IPS DF 6.9 (cell line): ENCODE measurements around the gene HNF4A.

Experiments
- DNase-seq: peaks from one replicate; pipeline ENCODE4 v3.0.0-alpha.2; 2013; ENCODE audit warnings: low read depth, low spot score
- H3K27ac ChIP-seq: one replicate; pipeline ENCODE4 v1.5.1; 2013; ENCODE audit warnings: low read length, control low read depth
- H3K27me3 ChIP-seq: 2 replicates; pipeline ENCODE4 v1.6.1; 2013; ENCODE audit warnings: mild to moderate bottlenecking, low read length; ENCODE audit not compliant: control insufficient read depth, insufficient read depth
- H3K36me3 ChIP-seq: 2 replicates; pipeline ENCODE4 v1.6.1; 2013; ENCODE audit warnings: low read length; ENCODE audit not compliant: control insufficient read depth, insufficient read depth
- H3K4me1 ChIP-seq: 2 replicates; pipeline ENCODE4 v1.6.1; 2013; ENCODE audit warnings: low read length; ENCODE audit not compliant: control insufficient read depth, insufficient read depth
- H3K4me3 ChIP-seq: 2 replicates; pipeline ENCODE4 v1.5.1; 2013; ENCODE audit warnings: mild to moderate bottlenecking, low read length
- H3K9me3 ChIP-seq: 2 replicates; pipeline ENCODE4 v1.6.1; 2013; ENCODE audit warnings: low read length, inconsistent platforms; ENCODE audit not compliant: control insufficient read depth, insufficient read depth
- whole genome bisulfite sequencing: extraction: QIAGEN DNeasy Blood & Tissue Kit; methylation state at CpG from one replicate; pipeline ENCODE4 v1.1.7; 2013; ENCODE audit warnings: mixed read lengths, missing lambda C conversion rate; ENCODE audit not compliant: insufficient read length, insufficient coverage; 5-methylcytosine and 5-hydroxymethylcytosine counted together

Gene HNF4A

DNA sequence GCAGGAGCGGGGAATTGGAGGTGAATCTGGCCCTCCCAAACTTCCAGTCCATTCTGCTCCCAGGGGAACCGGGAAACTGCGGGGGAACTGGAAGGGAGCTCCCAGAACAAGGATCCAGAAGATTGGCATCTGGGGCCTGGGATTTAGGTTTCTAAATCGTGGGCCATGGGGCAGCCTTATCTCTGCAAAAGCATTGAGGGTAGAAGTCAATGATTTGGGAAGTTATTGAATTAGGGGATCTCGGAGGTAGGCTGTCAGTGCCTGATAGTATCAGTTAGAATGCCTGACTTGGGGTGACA is 45.1 kb downstream of the HNF4A start:
- no peak overlapping the region for H3K27ac ChIP-seq
- H3K4me1 ChIP-seq = no peaks in the 10 kb centered on the region; the same call in 1 of the 2 replicates
- no peaks in the 10 kb centered on the region for H3K27me3 ChIP-seq
- no peaks in the 10 kb centered on the region for H3K36me3 ChIP-seq
- no peak overlapping the region for H3K4me3 ChIP-seq
- no peak for DNase-seq
- no CpG with 5 or more reads among the region's 5 CpGs for WGBS
- no peaks in the 10 kb centered on the region for H3K9me3 ChIP-seq

DNA sequence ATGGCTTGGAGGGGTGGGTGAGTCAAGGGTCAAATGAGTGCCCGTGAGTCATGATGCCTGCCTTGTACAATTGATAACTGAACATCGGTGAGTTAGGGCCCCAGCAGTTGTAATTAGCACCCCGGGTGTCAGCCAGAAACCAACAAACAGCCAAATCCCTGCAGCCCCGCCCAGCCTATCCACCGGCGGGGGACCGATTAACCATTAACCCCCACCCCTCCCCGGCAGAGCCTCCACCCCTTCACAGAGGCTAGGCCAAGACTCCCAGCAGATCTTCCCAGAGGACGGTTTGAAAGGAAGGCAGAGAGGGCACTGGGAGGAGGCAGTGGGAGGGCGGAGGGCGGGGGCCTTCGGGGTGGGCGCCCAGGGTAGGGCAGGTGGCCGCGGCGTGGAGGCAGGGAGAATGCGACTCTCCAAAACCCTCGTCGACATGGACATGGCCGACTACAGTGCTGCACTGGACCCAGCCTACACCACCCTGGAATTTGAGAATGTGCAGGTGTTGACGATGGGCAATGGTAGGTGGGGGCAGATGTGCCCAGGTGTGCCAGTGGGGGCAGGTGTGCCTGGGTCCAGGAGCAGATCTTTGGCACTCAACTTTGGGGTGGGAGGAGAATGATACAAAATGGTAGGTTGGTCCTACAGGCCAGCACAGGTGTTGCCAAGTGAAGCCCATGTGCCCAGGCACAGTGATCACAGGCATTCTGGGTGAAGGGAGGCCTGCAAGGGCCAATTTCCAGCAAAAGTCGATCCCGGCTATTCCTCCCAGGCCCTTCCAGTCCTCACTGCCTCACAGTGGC is 45.7 kb downstream of the HNF4A start:
- WGBS = no CpG with 5 or more reads among the region's 23 CpGs
- Histone ChIP-seq H3K9me3 (no peaks in the 10 kb centered on the region), H3K4me3 (no peak overlapping the region), H3K27ac (no peak overlapping the region), H3K4me1 (no peaks in the 10 kb centered on the region; the same call in 1 of the 2 replicates), H3K36me3 (no peaks in the 10 kb centered on the region), H3K27me3 (no peaks in the 10 kb centered on the region)
- DNase-seq = no peak

DNA sequence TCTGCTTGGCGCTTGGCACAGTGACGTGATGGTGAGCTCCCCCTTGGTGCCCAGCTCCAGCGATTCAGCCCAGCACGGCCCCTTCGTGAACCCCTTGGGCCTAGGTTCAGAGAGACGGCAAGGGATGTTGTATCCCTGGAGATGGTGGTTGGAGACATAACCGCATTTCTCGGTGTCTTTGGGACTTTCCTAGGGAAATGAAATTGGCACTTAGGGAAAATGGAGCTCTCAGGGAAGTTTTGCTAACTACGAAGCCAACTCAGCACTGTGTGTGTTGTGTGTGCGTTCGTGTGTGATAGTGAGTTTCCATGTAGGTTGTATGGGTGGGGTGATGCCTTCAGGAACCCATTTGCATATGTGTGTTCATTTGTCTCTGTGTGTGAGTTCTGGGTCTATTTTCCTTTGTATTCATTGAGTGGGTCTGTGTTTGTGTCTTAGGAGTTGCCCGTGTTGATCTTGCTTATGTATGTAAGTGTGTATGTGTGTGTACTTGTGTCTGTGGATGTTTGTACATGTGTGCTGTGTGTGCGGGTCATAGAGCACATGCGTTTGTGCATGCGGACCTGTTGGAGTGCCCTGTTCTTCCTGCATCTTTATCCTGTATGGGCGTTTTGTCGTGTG is 46.4 kb downstream of the HNF4A start:
- WGBS = no CpG with 5 or more reads among the region's 17 CpGs
- H3K36me3 ChIP-seq = no peaks in the 10 kb centered on the region
- no peaks in the 10 kb centered on the region for H3K27me3 ChIP-seq
- no peaks in the 10 kb centered on the region for H3K9me3 ChIP-seq
- DNase-seq = no peak
- no peaks in the 10 kb centered on the region; the same call in 1 of the 2 replicates for H3K4me1 ChIP-seq
- H3K27ac ChIP-seq = no peak overlapping the region
- H3K4me3 ChIP-seq = no peak overlapping the region

DNA sequence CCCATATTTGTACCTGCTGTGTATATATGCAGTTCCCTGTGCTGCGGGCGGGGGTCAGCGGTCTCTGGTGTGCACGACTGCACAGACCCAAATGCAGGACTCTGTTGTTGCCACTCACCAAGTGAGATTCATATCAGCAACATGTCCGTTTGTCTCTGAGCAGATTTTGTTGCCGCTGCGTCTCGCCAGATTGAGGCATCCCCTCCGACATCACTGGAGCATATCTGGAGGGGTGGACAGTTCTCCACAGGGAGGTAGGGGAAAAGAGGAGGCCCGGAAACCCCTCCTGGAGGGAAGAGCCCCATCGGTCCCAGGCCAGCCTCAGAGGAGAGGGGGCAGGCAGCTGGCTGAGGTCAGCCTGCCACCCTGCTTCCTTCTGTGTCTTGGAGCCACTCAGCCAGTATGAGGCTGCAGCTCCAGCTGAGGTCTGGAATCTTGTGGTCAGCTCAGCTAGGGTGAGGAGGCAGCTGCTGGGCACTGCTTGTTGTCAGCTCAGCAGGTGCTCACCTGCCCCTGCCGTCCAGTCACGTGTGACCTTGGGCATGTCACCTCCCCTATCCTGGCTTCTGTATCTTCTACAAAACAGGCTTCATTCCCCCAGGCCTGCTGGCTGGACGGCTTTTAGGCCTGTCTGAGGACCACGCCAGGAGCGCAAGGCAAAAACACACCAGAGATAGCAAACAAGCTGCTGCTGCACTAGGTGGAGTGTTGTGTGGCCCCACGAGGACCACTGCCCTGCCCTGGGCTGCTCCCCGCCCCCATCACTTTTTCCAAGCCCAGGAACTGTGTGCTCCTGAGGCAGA is 47.1 kb downstream of the HNF4A start:
- H3K4me3 ChIP-seq = no peak overlapping the region
- H3K4me1 ChIP-seq = no peaks in the 10 kb centered on the region; the same call in 1 of the 2 replicates
- DNase-seq = no peak
- H3K36me3 ChIP-seq = no peaks in the 10 kb centered on the region
- H3K27ac ChIP-seq = no peak overlapping the region
- WGBS = no CpG with 5 or more reads among the region's 18 CpGs
- H3K27me3 ChIP-seq = no peaks in the 10 kb centered on the region
- no peaks in the 10 kb centered on the region for H3K9me3 ChIP-seq

DNA sequence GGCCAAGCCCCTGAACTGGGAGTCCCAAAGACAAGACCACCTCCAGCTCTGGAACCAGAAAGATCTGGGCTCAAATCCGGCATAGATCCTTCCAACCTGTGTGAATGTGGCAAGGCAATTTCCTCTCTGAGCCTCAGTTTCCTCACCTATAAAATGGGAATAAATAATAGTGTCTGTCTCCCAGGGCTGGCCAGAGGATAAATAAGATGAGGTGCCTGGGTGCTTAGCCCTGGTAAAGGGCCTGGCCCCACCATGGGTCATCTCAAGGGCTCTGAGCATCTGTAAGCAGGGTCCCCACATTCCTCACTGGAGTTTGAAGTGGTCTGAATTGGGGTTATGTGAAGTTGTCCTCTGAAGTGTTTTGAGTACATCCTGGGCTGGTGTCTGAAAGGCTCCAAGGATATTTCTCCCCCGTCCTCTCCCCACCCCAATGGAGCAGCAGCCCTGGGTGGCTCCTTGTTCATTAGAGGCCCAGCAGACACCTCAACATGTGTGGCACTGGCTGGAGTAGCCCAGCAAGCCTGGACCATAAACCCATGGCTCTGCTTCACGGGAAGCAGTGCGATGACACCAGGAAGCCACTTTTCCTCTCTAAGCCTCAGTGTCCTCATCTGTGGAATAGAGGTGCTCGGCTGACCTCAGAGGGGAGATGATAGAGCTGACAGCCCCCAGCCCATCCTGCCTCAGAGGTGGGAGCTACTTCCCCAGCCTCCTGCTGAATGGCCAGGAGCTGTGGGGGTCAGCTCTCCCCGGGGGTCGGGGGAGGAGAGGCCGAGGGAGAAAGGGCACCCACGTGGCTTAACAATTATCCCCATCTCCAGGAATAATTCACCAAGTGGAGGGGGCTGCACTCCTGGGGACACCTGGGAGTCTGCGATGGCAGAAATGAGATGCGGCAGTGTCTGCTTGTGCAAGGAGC is 48.0 kb downstream of the HNF4A start:
- DNase-seq = no peak
- Histone ChIP-seq H3K9me3 (no peaks in the 10 kb centered on the region), H3K27me3 (no peaks in the 10 kb centered on the region), H3K4me3 (no peak overlapping the region), H3K27ac (no peak overlapping the region), H3K4me1 (no peaks in the 10 kb centered on the region; the same call in 1 of the 2 replicates), H3K36me3 (no peaks in the 10 kb centered on the region)
- WGBS = no CpG with 5 or more reads among the region's 11 CpGs

DNA sequence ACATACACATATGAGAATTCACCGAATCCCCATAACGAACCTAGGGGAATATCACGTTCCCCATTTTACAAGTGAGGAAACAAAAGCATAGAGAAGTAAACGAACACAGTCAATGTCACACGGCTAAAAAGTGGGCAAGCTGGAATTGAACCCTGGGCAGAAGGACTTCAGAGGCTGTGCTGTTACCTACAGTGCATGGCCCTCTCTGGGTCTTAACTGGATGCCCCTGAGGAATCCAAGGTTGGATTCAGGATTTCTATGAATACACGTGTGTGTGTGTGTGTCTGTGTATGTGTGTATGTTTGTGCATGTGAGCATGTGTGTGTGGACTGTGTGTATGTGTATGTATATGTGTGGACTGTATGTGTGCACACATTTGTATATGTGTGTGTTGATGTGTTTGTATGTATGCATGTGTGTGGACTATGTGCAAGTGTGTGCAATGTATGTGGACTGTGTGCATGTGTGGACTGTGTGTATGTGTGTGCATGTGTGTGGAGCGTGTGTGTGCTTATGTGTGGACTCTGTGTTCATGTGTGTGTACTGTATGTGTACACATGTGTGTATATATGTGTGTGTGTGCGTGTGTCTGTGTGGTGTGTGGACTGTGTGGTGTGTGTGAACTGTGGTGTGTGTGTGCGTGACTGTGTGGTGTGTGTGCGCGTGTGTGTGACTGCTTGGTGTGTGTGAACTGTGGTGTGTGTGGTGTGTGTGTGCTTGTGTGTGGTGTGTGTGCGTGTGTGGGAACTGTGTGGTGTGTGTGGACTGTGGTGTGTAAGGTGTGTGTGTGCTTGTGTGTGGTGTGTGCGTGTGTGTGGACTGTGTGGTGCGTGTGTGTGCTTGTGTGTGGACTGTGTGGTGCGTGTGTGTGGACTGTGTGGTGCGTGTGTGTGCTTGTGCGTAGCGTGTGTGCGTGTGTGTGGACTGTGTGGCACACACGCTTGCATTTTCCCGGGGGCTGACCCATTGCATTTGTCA is 49.0 kb downstream of the HNF4A start:
- no CpG with 5 or more reads among the region's 21 CpGs for WGBS
- DNase-seq = no peak
- Histone ChIP-seq H3K27me3 (no peaks in the 10 kb centered on the region), H3K36me3 (no peaks in the 10 kb centered on the region), H3K4me3 (no peak overlapping the region), H3K27ac (no peak overlapping the region), H3K4me1 (no peaks in the 10 kb centered on the region; the same call in 1 of the 2 replicates), H3K9me3 (no peaks in the 10 kb centered on the region)

DNA sequence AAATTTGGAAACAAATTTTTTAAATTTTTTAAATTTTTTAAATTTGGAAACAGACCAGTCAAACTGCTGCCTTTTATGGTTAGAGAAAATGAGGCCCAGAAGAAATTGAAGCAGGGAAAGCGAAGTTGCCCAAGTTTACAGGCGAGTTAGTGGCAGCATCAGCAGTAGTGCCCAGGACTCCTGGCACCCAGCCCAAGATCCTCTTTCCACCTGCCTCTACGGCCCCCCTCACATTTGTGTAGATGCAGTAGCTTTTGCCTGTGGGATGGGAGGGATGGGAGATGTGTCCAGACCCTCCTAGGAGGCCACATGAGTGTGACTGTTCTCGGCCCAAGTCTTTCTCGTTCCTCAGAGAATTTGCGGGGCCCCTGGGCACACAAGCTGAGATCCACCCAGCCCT is 49.8 kb downstream of the HNF4A start:
- Histone ChIP-seq H3K4me3 (no peak overlapping the region), H3K4me1 (no peaks in the 10 kb centered on the region; the same call in 1 of the 2 replicates), H3K9me3 (no peaks in the 10 kb centered on the region), H3K27me3 (no peaks in the 10 kb centered on the region), H3K36me3 (no peaks in the 10 kb centered on the region), H3K27ac (no peak overlapping the region)
- no CpG with 5 or more reads among the region's 6 CpGs for WGBS
- DNase-seq = no peak

DNA sequence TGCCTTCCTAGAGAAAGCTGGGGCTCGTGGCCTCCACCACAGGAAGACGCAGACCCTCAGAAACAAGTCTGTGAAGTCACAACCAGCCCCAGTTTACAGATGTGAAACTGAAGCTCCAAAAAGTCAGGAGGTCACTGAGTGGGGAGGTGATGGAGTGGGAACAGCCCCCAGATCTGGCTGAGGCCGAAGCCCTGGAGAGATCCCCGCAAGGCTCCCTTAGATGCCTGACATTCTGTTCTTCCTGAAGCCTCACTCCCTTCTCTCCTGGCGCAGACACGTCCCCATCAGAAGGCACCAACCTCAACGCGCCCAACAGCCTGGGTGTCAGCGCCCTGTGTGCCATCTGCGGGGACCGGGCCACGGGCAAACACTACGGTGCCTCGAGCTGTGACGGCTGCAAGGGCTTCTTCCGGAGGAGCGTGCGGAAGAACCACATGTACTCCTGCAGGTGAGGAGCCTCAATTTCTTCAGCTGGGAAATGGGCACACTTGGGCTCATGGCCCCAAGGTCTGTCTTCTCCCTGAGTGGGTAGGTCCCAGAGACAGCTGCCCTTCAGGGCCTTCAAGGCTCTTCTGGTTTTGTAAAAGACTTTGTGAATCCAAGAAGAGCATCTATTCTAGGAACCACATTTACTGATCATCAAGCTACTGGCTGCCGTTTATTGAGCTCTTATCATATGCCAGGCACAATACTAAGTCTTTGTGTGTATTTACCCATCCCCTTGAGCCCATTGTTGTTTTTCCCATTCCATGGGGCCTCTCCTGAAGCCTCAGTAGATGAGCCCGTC is 50.5 kb downstream of the HNF4A start:
- H3K9me3 ChIP-seq = no peaks in the 10 kb centered on the region
- no peak overlapping the region for H3K4me3 ChIP-seq
- WGBS = no CpG with 5 or more reads among the region's 20 CpGs
- no peaks in the 10 kb centered on the region for H3K27me3 ChIP-seq
- no peak overlapping the region for H3K27ac ChIP-seq
- H3K4me1 ChIP-seq = no peaks in the 10 kb centered on the region; the same call in 1 of the 2 replicates
- no peaks in the 10 kb centered on the region for H3K36me3 ChIP-seq
- DNase-seq = no peak
